T-helper 22 cell (primary cell): ENCODE results near the gene ABCC4.

Experiments
- DNase-seq: peaks from one replicate; pipeline ENCODE4 v3.0.0-alpha.2; 2020; ENCODE audit warnings: low read depth

Gene ABCC4

DNA sequence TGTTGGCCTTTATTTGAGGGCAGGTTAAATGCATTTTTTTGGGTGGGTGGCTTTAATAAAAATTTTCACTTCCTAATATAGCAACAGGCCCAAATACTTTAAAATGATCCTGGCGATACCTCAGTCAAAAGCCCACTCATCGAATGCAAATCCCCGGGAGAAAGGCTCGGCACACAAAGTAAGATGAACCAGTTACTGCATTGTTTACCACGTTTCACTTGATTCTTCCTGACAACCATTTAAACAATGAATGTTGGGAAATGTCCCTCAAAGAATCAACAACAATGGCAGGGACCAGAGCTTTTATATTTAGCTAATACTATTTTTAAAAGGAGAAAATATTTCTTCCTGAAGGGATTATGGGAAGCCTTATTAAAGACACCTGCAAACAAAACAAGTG lies 187.7 kb downstream of the ABCC4 start:
- DNase-seq, result no peak

DNA sequence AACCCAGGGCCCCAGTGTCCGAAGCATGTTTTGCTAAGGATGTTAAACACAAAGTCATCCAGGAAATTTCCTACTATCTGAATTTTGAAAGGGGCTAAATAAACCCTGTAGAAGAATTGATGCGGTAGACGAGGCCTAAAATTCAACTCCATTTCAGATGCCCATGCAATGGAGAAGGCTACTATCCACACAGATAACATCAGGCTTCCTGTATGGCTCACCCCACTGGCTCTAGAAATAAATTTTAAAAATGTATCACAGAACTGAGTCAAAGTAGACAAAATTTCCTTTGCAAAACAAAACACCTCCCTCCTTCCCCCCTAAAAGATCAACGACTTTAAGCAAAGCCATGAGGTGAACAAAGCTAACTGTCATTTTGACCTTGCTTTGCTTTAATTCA lies 188.4 kb downstream of the ABCC4 start:
- DNase-seq, result no peak

DNA sequence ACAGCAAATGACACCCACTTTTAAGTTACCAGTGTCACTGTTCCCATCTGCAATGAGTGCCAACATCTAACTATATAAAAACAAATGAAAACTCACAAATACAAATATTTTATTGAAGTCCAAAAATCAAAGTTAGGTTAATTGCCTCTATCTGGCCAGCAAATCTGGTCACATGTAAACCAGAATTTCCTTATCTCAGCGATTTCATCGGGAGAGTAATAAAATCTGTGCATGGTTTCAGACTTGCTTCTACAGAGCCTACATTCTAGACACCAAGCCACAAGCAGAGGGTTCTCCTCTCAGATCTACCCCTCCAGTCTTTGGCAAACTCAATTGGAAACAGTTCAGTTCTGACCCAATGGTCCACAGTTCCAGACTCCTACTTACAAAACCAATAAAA lies 189.6 kb downstream of the ABCC4 start:
- no peak for DNase-seq

DNA sequence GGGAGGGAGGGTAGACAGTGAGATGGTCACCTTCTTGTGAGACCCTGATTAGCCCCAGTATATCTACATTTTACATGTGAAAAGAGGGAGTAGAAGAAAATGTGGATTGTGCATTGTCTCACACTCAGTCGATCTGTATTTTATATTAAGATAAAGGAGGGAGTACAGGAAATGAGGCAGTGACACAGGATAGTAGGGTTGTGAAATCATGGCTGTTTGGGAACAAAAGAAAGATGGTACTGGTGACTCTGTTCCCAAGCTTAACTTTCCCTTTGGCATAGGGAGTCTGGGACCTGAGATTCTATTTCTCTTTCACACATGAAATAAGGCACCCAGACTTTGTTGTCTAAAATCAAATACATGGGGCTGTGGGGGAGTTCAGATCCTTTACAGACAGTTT lies 194.7 kb downstream of the ABCC4 start:
- DNase-seq, result no peak

DNA sequence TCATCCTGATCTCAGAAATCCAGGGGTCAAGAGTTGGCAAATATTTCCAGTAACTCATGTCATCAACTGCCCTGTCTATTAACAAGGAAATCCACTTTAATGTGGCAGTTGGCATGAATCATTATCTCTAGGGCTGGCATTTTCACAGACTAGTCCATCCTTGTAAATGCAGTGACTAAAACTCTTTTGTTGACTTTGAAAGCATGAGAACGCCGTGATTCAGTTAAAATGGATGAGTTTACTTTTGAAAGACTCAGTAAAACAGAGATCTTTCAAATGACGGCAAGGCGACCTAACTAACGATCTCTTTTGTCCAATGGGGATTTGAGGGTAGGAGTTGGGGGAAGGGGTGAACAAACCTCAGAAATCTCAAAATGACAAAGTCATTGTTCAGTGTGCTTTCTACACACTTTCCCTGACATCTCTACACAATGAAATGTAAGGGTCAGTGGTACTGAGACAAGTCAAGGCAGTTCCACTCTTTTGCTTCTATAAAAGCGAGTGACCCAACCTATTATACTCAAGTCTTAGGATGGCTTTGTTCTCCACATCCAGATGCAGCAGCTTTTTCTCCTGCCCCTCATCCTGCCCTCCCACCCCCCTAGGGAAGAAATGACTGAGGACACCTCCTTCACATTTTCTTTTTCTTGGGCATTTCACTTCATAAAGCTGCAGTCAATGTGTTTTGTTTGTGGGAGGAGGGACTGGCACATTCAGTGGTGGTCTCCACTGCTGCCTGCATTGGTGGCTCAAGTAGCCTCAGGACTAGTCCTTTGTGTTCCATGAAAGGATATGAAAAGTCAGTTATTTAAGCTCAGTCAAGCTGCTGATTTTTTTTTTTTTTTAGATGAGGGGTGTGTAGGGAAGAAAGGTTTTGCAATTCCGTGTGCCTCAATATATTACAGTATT lies 200.5 kb downstream of the ABCC4 start:
- DNase-seq, result no peak

DNA sequence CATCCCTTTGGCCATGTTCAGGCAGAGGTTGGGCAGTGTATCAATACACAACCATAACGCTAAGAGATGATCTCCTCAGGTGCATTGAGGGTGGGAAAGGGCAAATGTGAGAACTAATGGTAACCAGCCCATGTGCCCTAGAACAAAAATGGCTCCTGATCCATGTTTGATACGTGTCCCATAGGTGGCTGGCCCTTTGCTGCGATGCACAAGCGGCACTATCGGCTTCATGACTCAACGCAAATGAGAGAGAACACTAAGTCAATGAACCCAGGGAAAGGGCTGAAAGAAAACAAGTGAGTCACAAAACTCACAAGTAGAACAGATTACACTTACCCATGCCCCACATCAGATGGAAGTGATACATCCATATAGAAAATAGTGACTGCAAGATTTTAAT lies 201.7 kb downstream of the ABCC4 start:
- no peak for DNase-seq

DNA sequence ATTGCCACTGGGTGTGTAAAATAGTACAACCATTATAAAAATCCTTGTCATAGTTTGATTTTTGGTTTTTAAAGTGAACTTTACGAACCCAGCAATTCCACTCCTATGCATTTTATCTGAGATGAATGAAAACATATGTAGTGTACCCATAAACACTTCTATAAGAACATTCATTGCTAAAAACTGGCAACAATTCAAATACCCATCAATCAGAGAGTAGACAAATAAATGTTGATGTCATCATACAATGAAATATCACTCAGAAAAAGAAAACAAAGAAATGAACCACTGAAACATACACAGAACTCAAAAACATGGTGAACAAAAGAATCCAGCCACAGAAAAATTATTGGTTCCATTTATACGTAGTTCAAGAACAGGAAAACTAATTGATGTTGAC lies 202.3 kb downstream of the ABCC4 start:
- no peak for DNase-seq

DNA sequence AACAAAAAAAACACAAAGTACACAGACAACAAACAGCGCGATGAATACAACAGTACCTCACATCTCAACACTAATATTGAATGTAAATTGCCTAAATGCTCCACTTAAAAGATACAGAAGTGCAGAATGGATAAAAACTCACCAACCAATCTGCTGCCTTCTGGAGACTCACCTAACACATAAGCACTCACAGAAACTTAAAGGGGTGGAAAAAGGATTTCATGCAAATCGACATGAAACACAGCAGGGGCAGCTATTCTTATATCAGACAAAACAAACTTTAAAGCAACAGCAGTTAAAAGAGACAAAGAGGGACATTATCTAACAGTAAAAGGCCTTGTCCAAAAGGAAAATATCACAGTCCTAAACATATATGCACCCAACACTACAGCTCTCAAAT lies 209.5 kb downstream of the ABCC4 start:
- DNase-seq, result no peak

DNA sequence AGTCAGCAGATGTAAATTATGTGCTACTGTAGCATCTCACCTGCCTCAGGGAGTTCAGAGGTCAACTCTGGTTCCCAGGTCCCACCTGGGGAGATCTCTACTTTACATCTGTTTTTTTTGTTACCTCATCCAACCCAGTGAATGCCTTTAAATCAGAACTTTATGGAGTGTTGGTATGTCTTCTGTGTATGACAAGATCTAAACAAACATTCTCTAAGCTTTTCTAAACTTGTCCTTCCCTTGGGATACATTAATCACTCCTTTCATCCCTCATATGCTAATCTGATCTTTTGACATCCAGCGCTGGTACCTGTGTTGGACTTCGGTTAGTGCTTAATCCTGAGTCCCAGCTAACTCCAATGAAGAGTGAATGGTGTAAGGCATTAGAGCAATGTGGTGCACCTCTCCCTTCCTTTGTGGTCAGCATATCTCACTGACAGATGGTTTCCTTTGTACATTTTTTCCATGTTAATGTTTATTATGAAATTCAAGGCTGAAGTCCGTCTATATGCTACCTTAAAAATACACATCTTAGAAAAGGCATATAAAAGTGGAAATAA lies 213.4 kb downstream of the ABCC4 start:
- DNase-seq, result no peak

DNA sequence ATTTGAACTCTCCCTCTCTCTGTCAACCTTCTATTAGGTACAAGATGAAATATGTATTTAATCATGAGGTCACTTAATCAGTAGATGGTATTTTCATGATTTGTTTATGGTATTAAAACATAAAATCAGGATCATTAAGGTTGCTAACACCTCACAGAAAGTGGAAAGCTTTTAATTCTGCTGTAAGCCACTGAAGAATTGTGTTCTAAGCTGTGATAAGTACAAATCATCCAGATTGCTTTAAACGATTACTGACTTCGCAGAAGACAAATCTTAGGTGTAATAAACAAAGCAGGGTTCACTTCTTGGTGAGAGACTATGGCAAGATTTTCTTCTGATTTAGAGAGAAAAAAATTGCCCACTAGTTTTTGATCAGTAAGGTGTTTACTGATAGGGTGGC lies 214.5 kb downstream of the ABCC4 start:
- no peak for DNase-seq

DNA sequence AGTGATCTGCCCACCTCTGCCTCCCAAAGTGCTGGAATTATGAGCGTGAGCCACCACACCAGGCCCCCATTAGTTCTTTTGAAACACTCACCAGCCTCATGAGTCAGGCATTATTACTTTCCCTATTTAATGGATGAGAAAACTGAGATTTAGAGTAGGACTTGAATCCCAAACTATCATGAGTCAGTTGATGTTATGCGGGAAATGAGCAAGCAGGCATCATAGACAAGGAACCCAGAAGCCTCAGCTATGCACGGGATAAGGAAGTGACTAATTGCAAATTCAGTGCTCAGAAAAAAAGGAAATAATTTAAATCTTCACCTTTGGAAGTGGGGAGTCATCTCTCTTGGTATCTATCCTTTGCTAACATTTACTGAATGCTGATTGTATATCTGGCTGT lies 217.5 kb downstream of the ABCC4 start:
- no peak for DNase-seq

DNA sequence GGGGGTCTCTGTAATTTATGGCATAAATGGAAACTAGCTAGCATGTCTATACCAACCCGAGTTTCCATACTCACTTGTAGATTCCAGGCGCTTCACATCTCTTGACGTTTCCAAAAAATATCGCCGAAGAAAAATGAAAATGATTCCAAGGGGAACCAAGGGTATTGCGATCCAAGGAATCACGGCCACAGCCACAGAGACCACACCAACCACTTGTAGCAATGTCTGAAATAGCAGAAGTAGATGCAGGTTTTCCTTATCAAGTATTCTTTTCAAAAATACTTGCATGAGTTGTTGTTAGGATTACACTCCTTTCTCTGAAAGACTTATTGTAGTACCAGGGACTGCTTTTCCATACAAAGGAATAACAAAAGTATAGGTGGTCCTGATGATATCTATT lies 218.2 kb downstream of the ABCC4 start:
- DNase-seq, result no peak

DNA sequence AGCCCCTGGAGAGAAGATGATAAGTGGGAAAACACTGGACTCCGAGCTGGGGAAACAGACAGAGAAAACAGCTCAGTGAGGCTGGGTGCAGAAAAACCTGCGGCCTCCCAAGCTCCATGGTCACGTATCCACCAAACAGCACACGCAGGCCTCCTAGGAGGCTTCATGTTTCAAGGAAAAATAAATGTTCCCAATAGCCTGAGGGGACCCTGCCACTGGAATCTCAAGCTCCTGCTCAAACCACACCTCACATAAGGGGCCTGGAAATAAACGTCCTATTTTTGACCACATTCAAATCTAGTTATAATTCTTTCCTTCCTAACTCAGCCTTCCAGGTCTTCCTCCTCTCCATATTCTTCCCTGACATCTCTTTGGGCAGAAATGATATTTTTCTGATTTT lies 225.7 kb downstream of the ABCC4 start:
- DNase-seq, result no peak

DNA sequence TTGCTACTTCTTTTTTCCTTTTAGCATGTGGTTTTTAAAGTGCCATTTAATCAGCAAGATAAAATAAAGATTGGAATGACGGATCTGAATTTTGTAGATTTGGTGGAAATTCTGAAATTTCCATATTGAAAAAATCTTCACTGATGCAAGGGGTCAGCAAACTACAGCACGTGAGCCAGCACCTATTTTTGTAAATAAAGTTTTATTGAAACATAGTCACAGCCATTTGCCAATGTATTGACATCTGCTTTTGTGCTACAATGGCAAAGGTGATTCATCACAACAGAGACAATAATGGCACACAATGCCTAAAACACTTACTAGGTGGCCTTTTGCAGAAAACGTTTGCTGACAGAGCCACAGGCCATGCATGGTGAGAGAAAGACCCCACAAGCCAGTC lies 226.4 kb downstream of the ABCC4 start:
- no peak for DNase-seq

DNA sequence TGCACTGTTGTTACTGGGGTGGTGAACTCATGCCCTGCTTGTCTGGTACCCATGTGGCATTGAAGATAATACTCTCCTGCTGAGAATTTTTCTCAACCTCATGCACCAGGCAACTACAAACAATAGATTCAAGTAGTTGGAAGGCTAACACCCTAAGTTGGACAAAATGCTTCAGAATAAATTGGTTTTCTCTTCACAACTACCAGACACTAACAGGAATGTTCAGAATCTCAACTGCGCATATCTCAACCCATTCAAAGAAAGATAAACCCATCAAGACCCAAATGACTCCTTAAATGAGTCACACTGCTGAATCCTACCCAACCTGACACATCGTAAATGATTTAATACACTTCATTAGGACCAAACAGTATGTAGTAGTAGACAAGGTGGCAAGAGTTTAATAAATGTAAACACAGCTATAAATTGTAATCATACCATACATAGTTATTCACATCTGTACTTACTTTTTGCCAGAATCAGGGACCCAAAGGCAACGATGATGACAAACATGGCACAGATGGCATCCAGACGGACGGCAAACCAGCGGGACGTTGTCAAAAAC lies 227.4 kb downstream of the ABCC4 start:
- DNase-seq, result no peak

DNA sequence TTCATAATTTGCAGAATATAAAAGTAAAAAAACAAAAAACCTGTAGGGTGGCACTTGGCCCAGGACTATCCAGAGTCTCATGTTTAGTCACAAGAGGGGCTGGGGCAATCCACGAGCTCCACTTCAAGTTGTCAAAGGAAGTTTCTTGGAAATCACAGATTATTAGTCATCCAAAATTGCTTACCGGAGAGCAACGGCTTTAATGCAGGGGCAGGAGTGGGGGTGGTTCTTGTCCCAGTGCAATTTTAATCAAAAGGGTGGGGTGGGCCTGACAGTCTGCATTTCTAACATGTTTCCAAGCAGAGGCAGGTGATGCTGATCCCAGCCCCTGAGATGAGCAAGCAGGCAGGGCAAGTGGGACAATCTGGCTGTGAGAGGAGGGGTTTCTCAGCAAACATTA lies 233.9 kb downstream of the ABCC4 start:
- DNase-seq, result no peak

DNA sequence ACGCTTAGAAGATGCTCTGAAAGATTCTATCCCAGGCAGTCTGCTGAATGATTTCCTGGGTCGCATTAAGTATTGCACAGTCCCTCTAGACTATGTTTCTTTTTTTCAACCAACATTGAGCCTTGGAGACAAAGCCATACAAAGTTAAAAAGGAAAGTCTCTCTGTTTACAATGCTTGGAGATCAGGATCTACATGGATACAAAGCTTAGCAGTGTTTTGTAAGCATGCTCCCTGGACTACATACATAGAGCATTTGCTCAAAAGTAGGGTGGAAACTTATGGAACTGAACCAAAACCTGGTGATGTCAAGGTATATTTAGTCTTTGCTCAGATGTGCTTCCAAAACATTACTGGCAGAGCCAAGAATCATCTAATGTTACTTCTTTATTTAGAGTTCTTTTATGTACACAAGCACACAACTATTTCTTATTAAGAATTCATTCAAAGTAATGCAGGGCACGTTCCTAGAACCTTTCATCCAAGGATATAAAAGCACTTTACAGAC lies 241.2 kb downstream of the ABCC4 start:
- DNase-seq, result no peak

DNA sequence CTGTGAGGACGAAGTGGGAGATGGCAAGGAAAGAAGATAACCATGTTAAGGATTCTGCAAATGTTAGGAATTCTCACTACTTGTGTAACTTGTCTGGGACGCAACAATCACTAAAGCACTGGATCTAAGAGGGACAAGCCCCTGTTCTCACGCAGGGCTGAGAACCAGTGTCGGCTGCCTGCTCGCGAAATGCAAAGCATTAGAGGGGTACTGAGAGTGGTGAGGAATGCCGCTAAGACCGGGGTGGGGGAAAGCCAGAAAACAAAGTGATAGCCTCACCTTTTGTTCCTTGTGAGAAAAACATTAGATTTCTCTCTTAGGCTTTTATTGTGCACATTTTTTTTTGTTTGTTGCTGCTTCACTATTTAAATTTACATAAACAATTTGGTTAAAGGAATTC lies 241.9 kb downstream of the ABCC4 start:
- no peak for DNase-seq

DNA sequence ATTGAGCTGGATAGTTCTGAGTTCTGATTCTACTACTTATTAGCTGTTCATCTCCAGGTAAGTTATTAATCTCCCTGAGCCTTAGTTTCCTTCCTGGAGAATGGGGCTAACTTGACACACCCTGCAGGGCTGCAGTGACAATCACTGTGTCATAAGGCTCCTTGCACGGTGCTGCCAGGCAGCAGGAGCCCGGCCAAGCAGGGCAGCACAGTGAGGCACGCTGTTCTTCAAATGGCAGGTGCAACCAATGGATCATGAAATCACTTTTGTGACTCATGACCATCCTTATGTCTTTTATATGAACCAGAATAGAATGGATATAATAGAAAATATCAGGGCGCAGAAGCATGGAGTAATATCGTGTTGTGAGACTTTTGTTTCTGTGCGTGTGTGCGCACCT lies 242.6 kb downstream of the ABCC4 start:
- DNase-seq, result no peak

DNA sequence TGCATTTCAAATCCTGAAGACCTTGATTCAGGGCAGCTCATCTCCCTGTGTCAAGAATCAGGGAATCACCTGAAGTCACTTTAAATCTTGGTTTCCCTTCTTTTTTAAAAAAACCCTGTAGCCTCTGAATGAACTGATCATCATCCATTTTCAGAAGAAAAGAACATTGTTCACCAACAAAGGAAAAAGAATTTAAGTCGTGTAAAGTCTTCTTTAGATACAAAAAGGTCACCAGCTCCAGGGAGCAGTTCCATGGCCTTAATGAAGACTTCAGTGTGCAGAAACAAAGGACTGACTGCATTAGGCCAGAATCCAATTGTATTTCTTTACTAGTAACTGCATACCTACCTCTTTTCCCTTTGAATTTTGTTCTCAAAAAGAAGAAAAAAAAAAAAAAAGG lies 245.0 kb downstream of the ABCC4 start:
- no peak for DNase-seq

DNA sequence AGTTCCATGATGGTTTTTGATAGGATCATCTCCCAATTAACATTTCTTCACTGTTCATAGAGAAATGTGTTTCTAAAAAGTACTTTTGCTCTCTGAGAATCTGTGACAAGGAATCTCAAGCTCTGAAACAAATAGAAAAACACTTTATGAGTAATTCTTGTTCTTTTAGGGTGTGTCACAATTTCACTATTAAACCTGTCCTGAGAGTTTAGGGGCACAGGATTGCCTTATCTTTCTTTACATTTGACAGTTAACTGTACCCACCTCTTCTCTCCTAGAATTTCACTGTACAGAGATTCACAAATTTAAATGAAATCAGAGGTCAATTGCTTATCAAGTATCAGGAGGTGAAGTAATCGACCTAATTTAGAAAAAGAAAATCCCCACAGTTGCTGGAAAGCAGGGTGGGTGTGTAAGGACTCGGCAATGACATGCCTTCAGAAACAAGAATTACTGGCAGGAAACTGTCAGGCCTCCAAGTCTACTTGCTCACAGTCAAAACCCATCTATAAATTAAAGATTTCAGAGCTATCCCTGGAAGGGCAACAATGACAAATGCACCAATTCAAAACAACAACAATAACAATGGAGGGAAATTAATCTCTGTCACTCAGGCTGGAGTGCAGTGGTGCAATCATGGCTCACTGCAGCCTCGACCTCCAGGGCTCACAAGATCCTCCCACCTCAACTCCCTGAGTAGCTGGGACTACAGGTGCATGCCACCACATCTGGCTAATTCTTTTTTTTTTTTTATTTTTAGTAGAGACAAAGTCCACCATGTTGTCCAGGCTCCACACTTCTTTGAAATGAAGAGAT lies 250.2 kb downstream of the ABCC4 start:
- no peak for DNase-seq

DNA sequence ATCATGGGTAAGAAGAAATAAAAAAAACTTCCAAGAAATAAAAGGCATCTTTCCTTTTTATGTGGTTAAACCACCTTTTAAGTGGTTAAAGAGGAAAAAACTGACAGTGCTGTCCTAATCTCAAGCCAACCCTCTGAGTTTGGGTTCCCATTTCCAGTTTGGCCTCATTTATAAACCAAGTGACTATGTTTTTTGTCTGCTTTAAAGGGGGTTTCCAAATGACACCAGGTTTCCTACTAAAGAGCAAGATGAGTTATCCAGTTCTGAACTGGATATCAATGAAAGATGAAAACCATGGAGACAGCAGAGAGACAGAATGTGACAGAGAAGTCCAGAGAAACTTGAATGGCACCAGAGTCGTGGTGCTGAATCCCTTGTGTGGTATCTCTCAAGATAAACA lies 251.5 kb downstream of the ABCC4 start:
- DNase-seq, result no peak
